ENCODE data around the gene HPCAL1. TPM values are rescaled to one million over a fixed set of nuclear protein-coding genes. Genes with fewer than 3 reads are reported as not detected.

HPCAL1 gene
- total RNA-seq, 2 donors from 2014 or later, result 43.9 to 52.0 TPM

- Mint-ChIP-seq H3K36me3 (ENCODE audit: insufficient read depth in 2 of 2) (no peaks in the 10 kb centered on the region), H3K27ac (no peak overlapping the region), H3K27me3 (ENCODE audit: low read depth) (no peaks in the 10 kb centered on the region), H3K4me1 (ENCODE audit: low read depth) (peaks cover 18% of the 10 kb centered on the region), H3K4me3 (no peak overlapping the region), H3K9me3 (no peaks in the 10 kb centered on the region)
- ATAC-seq (replicated peaks in 1 of 2) (no peak), DNase-seq (no peak)
Measured at GRCh38 chr2:10392951-10393639, 90.4 kb downstream of the HPCAL1 start.

GRCh38 chr2:10393640-10393982 lies 90.9 kb downstream of the HPCAL1 start:
- ATAC-seq (replicated peaks in 1 of 2), result no peak
- Mint-ChIP-seq H3K27me3 (ENCODE audit: low read depth) (no peaks in the 10 kb centered on the region), H3K27ac (no peak overlapping the region)

GRCh38 chr2:10395893-10396292 lies 93.2 kb downstream of the HPCAL1 start:
- no peaks in the 10 kb centered on the region for H3K27me3 Mint-ChIP-seq (ENCODE audit: low read depth)
- H3K27ac Mint-ChIP-seq, result no peak overlapping the region
- DNase-seq, result no peak
- H3K36me3 Mint-ChIP-seq (ENCODE audit: insufficient read depth in 2 of 2), result peaks cover 7 to 9% of the 10 kb centered on the region in 2 donors
- H3K4me3 Mint-ChIP-seq, result no peak overlapping the region
- peaks cover 21% of the 10 kb centered on the region for H3K4me1 Mint-ChIP-seq (ENCODE audit: low read depth)
- no peak for ATAC-seq (replicated peaks in 1 of 2)
- no peaks in the 10 kb centered on the region for H3K9me3 Mint-ChIP-seq

More at GRCh38 chr2:10393640-10393982, 90.9 kb downstream of the HPCAL1 start:
- no peaks in the 10 kb centered on the region for H3K9me3 Mint-ChIP-seq
- no peaks in the 10 kb centered on the region for H3K36me3 Mint-ChIP-seq (ENCODE audit: insufficient read depth in 2 of 2)
- H3K4me1 Mint-ChIP-seq (ENCODE audit: low read depth), result peaks cover 18% of the 10 kb centered on the region
- no peak overlapping the region for H3K4me3 Mint-ChIP-seq
- DNase-seq, result no peak

GRCh38 chr2:10396464-10396863 lies 93.8 kb downstream of the HPCAL1 start:
- H3K4me1 Mint-ChIP-seq (ENCODE audit: low read depth), result peaks cover 27% of the 10 kb centered on the region
- H3K4me3 Mint-ChIP-seq, result no peak overlapping the region
- H3K27ac Mint-ChIP-seq, result no peak overlapping the region
- H3K9me3 Mint-ChIP-seq, result no peaks in the 10 kb centered on the region
- no peak for DNase-seq
- H3K27me3 Mint-ChIP-seq (ENCODE audit: low read depth), result no peaks in the 10 kb centered on the region
- peaks cover 7 to 12% of the 10 kb centered on the region in 2 donors for H3K36me3 Mint-ChIP-seq (ENCODE audit: insufficient read depth in 2 of 2)
- ATAC-seq (replicated peaks in 1 of 2), result no peak

- no peaks in the 10 kb centered on the region for H3K27me3 Mint-ChIP-seq (ENCODE audit: low read depth)
- peaks cover 36% of the 10 kb centered on the region for H3K4me1 Mint-ChIP-seq (ENCODE audit: low read depth)
- DNase-seq (no peak), ATAC-seq (replicated peaks in 1 of 2) (no peak)
- H3K9me3 Mint-ChIP-seq, result no peaks in the 10 kb centered on the region
- H3K27ac Mint-ChIP-seq, result no peak overlapping the region
- H3K36me3 Mint-ChIP-seq (ENCODE audit: insufficient read depth in 2 of 2), result peaks cover 7 to 12% of the 10 kb centered on the region in 2 donors
- no peak overlapping the region for H3K4me3 Mint-ChIP-seq
Measured at GRCh38 chr2:10397297-10397875, 94.7 kb downstream of the HPCAL1 start.

GRCh38 chr2:10397878-10398277 lies 95.2 kb downstream of the HPCAL1 start:
- DNase-seq, result no peak
- no peak overlapping the region for H3K4me3 Mint-ChIP-seq
- H3K27me3 Mint-ChIP-seq (ENCODE audit: low read depth), result no peaks in the 10 kb centered on the region
- H3K4me1 Mint-ChIP-seq (ENCODE audit: low read depth), result peaks cover 41% of the 10 kb centered on the region
- no peaks in the 10 kb centered on the region for H3K9me3 Mint-ChIP-seq
- peaks cover 7 to 12% of the 10 kb centered on the region in 2 donors for H3K36me3 Mint-ChIP-seq (ENCODE audit: insufficient read depth in 2 of 2)
- no peak overlapping the region for H3K27ac Mint-ChIP-seq
- no peak for ATAC-seq (replicated peaks in 1 of 2)

GRCh38 chr2:10398496-10398895 lies 95.8 kb downstream of the HPCAL1 start:
- Mint-ChIP-seq H3K36me3 (ENCODE audit: insufficient read depth in 2 of 2) (peaks cover 7 to 12% of the 10 kb centered on the region in 2 donors), H3K27me3 (ENCODE audit: low read depth) (no peaks in the 10 kb centered on the region), H3K9me3 (no peaks in the 10 kb centered on the region), H3K4me3 (no peak overlapping the region), H3K4me1 (ENCODE audit: low read depth) (peaks cover 41% of the 10 kb centered on the region), H3K27ac (no peak overlapping the region)
- ATAC-seq (replicated peaks in 1 of 2), result no peak
- DNase-seq, result no peak

GRCh38 chr2:10399358-10399757 lies 96.7 kb downstream of the HPCAL1 start:
- Mint-ChIP-seq H3K4me3 (no peak overlapping the region), H3K27ac (peak overlapping the region; percentile 25), H3K27me3 (ENCODE audit: low read depth) (no peaks in the 10 kb centered on the region), H3K4me1 (ENCODE audit: low read depth) (peaks cover 50% of the 10 kb centered on the region), H3K36me3 (ENCODE audit: insufficient read depth in 2 of 2) (peaks cover 7 to 12% of the 10 kb centered on the region in 2 donors), H3K9me3 (no peaks in the 10 kb centered on the region)
- no peak for DNase-seq
- ATAC-seq (replicated peaks in 1 of 2), result no peak

GRCh38 chr2:10400002-10400401 lies 97.3 kb downstream of the HPCAL1 start:
- Mint-ChIP-seq H3K9me3 (no peaks in the 10 kb centered on the region), H3K36me3 (ENCODE audit: insufficient read depth in 2 of 2) (peaks cover 7 to 12% of the 10 kb centered on the region in 2 donors), H3K4me1 (ENCODE audit: low read depth) (peaks cover 53% of the 10 kb centered on the region), H3K27me3 (ENCODE audit: low read depth) (no peaks in the 10 kb centered on the region), H3K4me3 (peak overlapping the region; percentile 0 to 31), H3K27ac (peak overlapping the region; percentile 1)
- no peak for DNase-seq
- ATAC-seq (replicated peaks in 1 of 2), result no peak

- no peaks in the 10 kb centered on the region for H3K9me3 Mint-ChIP-seq
- peak overlapping the region; percentile 0 to 8 for H3K4me3 Mint-ChIP-seq
- peaks cover 55% of the 10 kb centered on the region for H3K4me1 Mint-ChIP-seq (ENCODE audit: low read depth)
- H3K27me3 Mint-ChIP-seq (ENCODE audit: low read depth), result no peaks in the 10 kb centered on the region
- no peak overlapping the region for H3K27ac Mint-ChIP-seq
- peak; percentile 75 to 77 for ATAC-seq (replicated peaks in 1 of 2)
- peaks cover 7 to 12% of the 10 kb centered on the region in 2 donors for H3K36me3 Mint-ChIP-seq (ENCODE audit: insufficient read depth in 2 of 2)
- DNase-seq, result peak; percentile 46 to 52
Measured at GRCh38 chr2:10400568-10400977, 97.9 kb downstream of the HPCAL1 start.

- peaks cover 7 to 12% of the 10 kb centered on the region in 2 donors for H3K36me3 Mint-ChIP-seq (ENCODE audit: insufficient read depth in 2 of 2)
- ATAC-seq (replicated peaks in 1 of 2) (peak in 1 of 2 donors; percentile 16), DNase-seq (no peak)
- H3K4me3 Mint-ChIP-seq, result peak overlapping the region in 1 of 2 donors; percentile 8
- H3K27ac Mint-ChIP-seq, result peak overlapping the region; percentile 67
- H3K4me1 Mint-ChIP-seq (ENCODE audit: low read depth), result peaks cover 58% of the 10 kb centered on the region
- no peaks in the 10 kb centered on the region for H3K9me3 Mint-ChIP-seq
- H3K27me3 Mint-ChIP-seq (ENCODE audit: low read depth), result no peaks in the 10 kb centered on the region
Measured at GRCh38 chr2:10400978-10401951, 98.6 kb downstream of the HPCAL1 start.

GRCh38 chr2:10402062-10402585 lies 99.4 kb downstream of the HPCAL1 start:
- DNase-seq (no peak), ATAC-seq (replicated peaks in 1 of 2) (no peak)
- no peak overlapping the region for H3K4me3 Mint-ChIP-seq
- no peaks in the 10 kb centered on the region for H3K9me3 Mint-ChIP-seq
- H3K27me3 Mint-ChIP-seq (ENCODE audit: low read depth), result no peaks in the 10 kb centered on the region
- peaks cover 7 to 12% of the 10 kb centered on the region in 2 donors for H3K36me3 Mint-ChIP-seq (ENCODE audit: insufficient read depth in 2 of 2)
- peaks cover 67% of the 10 kb centered on the region for H3K4me1 Mint-ChIP-seq (ENCODE audit: low read depth)
- H3K27ac Mint-ChIP-seq, result no peak overlapping the region

Measured in activated T-cell treated with anti-CD3 and anti-CD28 coated beads, Interleukin-2, amount 50 U/mL, for 72 hours (primary cell).